RWPE2 (cell line): Measurements from ENCODE around the gene MKRN2.

Source experiments
- ATAC-seq: fragments of 200-7000 bp; cut with Tn5 transposase; 3 replicates; pipeline ENCODE4 v1.9.1; 2021; ENCODE audit warnings: low read depth
- DNase-seq: peaks from one replicate; pipeline ENCODE4 v3.0.0-alpha.2; 2020; ENCODE audit warnings: low spot score
- H3K27ac ChIP-seq: fragments of 450-650 bp; 2 replicates; pipeline ENCODE4 v1.5.1; 2017; ENCODE audit warnings: mild to moderate bottlenecking; ENCODE audit not compliant: poor library complexity, severe bottlenecking
- H3K27me3 ChIP-seq: fragments of 250-450 bp; sonication (Bioruptor Pico); 2 replicates; pipeline ENCODE4 v1.5.1; 2021; ENCODE audit warnings: mild to moderate bottlenecking, moderate library complexity; ENCODE audit not compliant: insufficient read depth, poor library complexity, severe bottlenecking
- H3K36me3 ChIP-seq: fragments of 250-450 bp; sonication (Bioruptor Pico); 2 replicates; pipeline ENCODE4 v1.5.1; 2020; ENCODE audit warnings: low read depth, mild to moderate bottlenecking, moderate library complexity
- H3K4me1 ChIP-seq: fragments of 250-450 bp; sonication (Bioruptor Pico); 2 replicates; pipeline ENCODE4 v1.5.1; 2021; ENCODE audit warnings: mild to moderate bottlenecking, moderate library complexity; ENCODE audit not compliant: insufficient read depth, poor library complexity, severe bottlenecking
- H3K4me3 ChIP-seq: fragments of 250-450 bp; sonication (Bioruptor Pico); 2 replicates; pipeline ENCODE4 v1.5.1; 2021; ENCODE audit warnings: mild to moderate bottlenecking, moderate library complexity; ENCODE audit not compliant: severe bottlenecking
- H3K9me3 ChIP-seq: fragments of 250-450 bp; sonication (Bioruptor Pico); 2 replicates; pipeline ENCODE4 v1.5.1; 2021; ENCODE audit warnings: mild to moderate bottlenecking, moderate library complexity; ENCODE audit not compliant: severe bottlenecking
- TF ChIP-seq, protein P1 (sequence below): fragments of 450-650 bp; IDR thresholded peaks from one replicate; pipeline ENCODE4 v1.5.1; 2017; ENCODE audit warnings: mild to moderate bottlenecking, moderate library complexity; ENCODE audit not compliant: poor library complexity, severe bottlenecking

MKRN2 gene

GRCh38 chr3:12585181-12585580 lies 28.3 kb downstream of the MKRN2 start:
- TF ChIP-seq, protein P1, sequence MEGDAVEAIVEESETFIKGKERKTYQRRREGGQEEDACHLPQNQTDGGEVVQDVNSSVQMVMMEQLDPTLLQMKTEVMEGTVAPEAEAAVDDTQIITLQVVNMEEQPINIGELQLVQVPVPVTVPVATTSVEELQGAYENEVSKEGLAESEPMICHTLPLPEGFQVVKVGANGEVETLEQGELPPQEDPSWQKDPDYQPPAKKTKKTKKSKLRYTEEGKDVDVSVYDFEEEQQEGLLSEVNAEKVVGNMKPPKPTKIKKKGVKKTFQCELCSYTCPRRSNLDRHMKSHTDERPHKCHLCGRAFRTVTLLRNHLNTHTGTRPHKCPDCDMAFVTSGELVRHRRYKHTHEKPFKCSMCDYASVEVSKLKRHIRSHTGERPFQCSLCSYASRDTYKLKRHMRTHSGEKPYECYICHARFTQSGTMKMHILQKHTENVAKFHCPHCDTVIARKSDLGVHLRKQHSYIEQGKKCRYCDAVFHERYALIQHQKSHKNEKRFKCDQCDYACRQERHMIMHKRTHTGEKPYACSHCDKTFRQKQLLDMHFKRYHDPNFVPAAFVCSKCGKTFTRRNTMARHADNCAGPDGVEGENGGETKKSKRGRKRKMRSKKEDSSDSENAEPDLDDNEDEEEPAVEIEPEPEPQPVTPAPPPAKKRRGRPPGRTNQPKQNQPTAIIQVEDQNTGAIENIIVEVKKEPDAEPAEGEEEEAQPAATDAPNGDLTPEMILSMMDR = no peak
- no peaks in the 10 kb centered on the region for H3K4me1 ChIP-seq
- H3K36me3 ChIP-seq = peaks cover 77% of the 10 kb centered on the region
- ATAC-seq (no peak), DNase-seq (no peak)
- no peak overlapping the region for H3K27ac ChIP-seq
- H3K9me3 ChIP-seq = no peaks in the 10 kb centered on the region
- no peaks in the 10 kb centered on the region for H3K27me3 ChIP-seq
- H3K4me3 ChIP-seq = no peak overlapping the region

DNA sequence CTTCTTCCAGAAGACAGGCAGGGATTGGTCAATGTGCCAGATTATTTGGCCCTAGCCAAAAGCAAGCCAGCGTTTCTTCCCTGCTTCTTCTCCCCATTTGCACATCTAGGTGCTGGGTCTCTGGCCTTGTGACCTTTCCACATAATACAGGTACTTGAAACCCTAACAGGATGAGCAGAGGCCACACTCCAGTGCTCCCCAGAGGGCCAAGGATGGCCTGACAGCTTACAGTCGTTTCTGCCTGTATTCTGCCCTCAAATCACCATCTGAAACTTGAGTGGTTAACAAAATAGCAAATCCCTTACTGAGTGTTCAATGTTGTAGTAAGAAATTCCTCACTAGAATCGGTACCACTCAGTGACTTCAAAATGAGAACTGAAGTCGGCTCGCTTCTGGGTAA lies 29.1 kb downstream of the MKRN2 start:
- Histone ChIP-seq H3K36me3 (peaks cover 83% of the 10 kb centered on the region), H3K27ac (no peak overlapping the region), H3K4me3 (no peak overlapping the region), H3K27me3 (no peaks in the 10 kb centered on the region), H3K4me1 (no peaks in the 10 kb centered on the region), H3K9me3 (no peaks in the 10 kb centered on the region)
- ATAC-seq = no peak
- DNase-seq = no peak
- TF ChIP-seq, protein P1 = no peak

DNA sequence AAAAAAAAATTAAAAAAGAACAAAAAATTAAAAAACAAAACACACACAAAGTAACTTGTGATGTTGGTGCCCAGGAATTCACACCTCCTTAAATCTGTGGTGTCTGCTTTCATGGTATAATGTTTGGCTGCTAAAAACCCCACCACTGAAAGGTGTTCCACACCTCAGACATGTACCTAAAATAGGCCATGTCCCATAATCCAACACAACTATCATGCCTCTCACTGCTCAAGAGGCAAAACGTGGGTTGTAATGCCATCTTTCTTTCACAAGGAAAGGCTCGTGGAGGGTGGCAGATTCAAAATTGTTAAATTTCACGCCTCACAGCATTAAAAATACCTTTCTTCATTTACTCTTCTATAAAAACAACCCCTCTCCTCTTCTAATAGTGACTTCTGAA lies 29.5 kb downstream of the MKRN2 start:
- TF ChIP-seq, protein P1 = no peak
- Histone ChIP-seq H3K4me3 (no peak overlapping the region), H3K27ac (no peak overlapping the region), H3K36me3 (peaks cover 87% of the 10 kb centered on the region), H3K27me3 (no peaks in the 10 kb centered on the region), H3K9me3 (no peaks in the 10 kb centered on the region), H3K4me1 (no peaks in the 10 kb centered on the region)
- ATAC-seq = no peak
- DNase-seq = no peak

DNA sequence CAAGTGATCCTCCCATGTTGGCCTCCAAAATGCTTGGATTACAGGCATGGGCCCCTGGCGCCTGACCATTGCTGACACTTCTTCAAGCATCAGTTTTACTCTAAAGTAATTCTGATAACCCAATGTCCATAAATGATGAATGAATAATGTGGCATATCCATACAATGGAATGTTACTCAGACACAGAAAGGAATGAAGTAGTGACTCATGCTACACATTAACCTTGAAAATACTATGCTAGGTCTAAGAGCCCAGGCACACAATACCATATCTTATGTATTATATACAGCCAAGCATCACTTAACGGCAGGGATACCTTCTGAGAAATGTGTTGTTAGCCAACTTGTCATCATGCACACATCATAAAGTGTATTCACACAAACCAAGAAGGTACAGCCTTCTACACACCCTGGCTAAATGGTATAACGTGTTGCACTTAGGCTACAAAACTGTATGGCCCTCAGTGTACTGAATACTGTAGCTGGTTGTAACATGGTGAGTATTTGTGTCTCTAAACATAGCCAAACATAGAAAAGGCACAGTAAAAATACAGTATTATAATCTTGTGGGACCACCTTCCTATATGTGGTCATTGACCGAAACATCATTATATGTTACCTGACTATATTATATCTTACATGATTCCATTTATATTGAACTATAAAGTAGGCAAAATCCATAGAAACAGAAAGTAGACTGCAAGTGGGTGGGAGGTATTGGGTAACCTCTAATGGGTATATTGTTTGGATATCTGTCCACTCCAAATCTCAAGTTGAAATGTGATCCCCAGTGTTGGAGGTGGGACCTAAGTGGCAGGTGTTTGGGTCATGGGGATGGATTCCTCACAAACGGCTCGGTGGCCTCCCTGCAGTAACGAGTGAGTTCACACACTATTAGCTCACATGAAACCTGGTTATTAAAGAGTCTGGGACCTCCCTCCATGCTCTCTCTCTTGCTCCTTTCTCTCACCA lies 31.4 kb downstream of the MKRN2 start:
- Histone ChIP-seq H3K4me3 (no peak overlapping the region), H3K4me1 (no peaks in the 10 kb centered on the region), H3K27ac (no peak overlapping the region), H3K36me3 (peaks cover 83% of the 10 kb centered on the region), H3K27me3 (no peaks in the 10 kb centered on the region), H3K9me3 (no peaks in the 10 kb centered on the region)
- ATAC-seq = peak; percentile 80
- TF ChIP-seq, protein P1 = no peak
- DNase-seq = no peak

DNA sequence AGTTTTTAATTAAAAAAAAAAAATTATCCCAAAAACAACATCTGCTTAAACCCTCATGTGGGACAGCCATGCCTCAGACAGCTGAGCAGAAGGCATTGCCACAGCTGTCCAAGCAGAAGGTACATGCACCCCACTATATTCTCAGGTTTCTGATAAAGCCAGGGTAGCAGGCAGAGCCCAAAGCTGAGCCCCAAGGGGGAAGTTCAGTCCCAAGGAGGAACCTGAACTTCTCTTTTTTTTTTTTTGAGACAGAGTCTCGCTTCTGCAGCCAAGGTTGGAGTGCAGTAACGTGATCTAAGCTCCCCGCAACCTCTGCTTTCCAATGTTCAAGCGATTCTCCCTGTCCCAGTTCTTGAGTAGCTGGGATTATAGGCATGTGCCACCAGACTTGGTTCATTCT lies 33.2 kb downstream of the MKRN2 start:
- no peaks in the 10 kb centered on the region for H3K9me3 ChIP-seq
- H3K27ac ChIP-seq = no peak overlapping the region
- H3K4me1 ChIP-seq = no peaks in the 10 kb centered on the region
- H3K27me3 ChIP-seq = no peaks in the 10 kb centered on the region
- ATAC-seq (no peak), DNase-seq (no peak)
- TF ChIP-seq, protein P1 = no peak
- H3K36me3 ChIP-seq = peaks cover 69% of the 10 kb centered on the region
- no peak overlapping the region for H3K4me3 ChIP-seq
